ENCODE measurements around the gene TSG101.

TSG101 gene

DNA sequence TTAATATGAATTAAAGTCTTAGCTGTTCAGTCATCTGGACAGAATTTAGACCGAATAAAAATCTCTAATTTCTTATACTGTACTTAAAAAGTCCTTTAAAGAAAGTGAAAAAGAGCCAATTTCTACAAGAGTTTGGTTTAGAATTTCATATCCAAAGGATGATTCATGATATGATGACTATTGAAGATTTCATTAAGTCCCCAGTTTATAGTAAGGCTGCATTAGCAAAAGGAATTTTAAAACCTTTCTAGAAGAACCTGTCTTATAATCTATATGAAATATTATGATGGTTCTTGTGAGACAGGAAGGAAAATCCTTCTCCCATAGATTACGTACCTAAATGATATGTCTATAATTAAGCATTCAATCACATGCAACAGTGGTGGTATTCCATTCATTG, 34.8 kb downstream of the TSG101 start:
- DNase-seq, result no peak

DNA sequence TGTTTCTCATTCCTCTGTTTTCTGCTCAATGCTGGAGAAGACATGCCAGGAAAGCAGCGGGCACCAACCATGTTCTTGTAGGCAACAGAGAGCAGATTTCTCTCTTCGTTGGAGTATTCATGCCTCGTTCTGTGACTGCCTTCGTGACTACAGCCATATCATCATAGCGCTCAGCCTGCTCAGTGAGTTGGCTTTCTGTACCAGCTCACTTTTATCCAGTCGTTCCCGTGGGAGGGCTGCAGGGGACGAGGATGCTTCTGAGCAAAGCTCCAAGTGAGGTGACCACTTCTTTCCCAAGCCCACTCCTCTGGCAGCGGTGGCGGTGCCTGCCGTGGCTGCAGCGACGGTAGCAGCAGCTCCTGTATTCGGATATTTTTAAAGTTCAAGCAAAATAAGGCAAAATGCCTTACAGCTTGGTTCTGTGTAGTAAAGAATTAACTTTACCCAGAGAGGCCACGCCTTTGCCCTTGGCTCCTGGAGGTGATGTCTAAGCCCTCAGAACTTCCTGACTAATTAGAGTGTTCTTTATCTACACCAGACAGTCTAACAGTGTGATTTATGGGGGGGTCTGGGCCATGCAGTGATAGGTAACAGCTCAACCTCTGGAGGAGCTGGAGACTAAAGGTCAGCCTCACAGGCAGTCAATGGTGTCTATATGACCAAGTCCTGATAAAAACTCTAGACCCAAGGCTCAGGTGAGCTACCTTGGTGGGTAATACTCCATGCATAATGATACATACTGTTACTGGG, 35.8 kb downstream of the TSG101 start:
- DNase-seq, result no peak

DNA sequence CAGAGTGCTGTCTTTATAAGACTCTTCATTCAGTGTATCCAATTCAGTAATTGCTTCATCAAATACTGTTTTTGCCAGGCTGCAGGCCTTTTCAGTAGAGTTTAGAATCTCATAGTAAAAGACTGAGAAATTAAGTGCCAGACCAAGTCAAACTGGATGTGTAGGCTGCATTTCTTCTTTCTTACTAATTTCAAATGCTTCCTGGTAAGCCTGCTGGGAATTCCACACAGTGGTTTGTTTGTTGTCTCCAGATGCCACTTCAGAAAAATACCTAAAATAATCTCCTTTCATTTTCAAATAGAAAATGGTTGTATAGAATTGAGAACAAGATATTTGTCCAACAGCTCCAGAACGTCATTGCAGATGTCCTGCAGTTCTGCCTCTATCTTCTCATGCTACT, 36.4 kb downstream of the TSG101 start:
- no peak for DNase-seq

DNA sequence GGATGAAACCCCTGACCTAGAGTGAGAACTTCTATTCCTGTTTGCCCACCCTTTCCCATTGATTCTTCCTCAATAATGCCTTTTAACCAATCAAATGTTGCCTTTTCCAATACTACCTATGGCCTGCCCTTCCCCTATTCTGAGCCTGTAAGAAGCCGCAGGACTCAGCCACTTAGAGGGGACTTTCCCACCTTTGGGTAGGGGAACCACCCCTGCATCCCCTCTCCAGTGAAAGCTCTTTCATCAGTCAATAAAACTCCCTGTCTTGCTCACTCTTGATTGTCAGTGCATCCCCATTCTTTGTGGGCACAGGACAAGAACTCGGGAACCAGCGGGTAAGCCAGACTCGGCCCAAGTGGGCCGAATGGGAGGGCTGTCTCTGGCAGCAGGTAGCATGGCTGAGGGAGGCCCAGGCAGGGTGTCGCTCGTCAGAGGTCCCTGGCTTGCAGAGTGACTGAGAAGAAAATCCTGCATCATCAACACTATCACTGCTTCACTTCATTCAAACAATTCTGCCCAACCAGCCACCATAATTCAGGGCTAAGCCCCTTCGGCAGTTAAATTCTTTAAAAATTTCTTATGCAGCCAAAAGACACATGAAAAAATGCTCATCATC, 40.7 kb downstream of the TSG101 start:
- no peak for DNase-seq

DNA sequence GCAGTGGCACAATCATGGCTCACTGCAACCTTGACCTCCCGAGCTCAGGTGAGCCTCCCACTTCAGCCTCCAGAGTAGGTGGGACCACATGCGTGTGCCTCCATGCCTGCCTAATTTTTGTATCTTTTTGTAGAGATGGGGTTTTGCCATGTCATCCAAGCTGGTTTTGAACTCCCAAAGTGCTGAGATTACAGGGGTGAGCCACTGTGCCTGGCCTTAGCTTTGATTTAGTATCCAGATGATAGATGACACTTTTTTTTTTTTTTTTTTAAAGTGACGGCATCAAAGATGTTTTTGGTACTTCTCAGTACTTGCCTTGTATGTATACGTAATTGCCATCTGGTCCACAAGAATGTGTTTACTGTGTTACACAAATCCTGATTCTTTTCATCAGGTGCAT, 47.7 kb downstream of the TSG101 start:
- no peak for DNase-seq

DNA sequence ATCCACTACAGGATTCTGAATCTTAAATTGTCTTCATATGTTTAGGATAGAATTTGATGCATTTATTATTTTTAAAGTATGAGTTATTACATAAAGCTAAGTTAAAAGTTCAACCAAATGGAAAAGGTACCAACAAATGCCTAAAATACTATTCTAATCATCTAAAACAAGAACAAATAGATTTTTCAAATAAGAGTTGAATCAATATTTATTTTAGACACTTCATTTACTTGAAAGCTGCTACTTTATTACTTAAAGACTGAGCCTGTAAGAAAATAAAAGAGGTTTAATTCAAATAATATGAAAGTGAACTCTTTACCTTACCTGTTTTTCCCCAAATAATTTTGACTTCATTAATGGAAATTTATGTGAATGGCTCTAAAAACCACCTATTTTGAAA, 54.2 kb downstream of the TSG101 start:
- DNase-seq, result no peak

DNA sequence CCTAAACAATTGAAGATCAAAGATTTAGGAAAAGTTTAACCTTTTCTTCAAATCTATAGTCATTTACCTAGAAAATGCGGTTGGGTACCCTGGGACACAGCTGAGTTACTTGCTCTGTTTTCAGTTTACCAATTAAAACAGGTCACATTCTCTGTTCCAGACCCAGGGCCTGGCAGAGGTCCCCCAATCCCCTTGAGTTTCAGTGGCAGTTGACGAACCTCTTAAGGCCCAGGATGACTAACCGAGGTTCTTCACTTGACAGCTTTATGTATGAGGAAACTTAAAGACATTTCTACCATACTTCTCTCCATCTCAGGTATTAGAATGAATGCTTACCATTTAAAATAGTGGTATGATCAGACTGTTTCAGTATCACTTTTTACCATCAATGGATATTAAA, 54.7 kb downstream of the TSG101 start:
- no peak for DNase-seq

DNA sequence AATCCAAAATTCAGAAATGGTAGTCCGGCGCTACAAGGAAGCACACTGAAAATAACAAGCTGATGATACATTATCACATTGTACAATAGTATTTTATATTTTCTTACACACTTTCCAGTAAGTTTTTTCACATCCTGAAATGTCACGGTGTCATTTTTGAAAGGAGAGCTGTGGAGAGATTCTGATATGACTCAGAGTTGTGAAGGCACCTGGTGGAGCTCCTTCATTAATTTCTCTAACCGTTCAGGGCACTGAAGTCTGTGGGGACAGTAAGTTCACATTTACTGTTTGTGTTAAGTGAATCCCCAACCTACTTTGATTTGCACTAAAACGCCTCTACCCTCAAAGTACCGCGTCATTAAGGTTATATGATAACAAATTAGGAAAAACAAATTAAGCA, 57.8 kb downstream of the TSG101 start:
- no peak for DNase-seq

DNA sequence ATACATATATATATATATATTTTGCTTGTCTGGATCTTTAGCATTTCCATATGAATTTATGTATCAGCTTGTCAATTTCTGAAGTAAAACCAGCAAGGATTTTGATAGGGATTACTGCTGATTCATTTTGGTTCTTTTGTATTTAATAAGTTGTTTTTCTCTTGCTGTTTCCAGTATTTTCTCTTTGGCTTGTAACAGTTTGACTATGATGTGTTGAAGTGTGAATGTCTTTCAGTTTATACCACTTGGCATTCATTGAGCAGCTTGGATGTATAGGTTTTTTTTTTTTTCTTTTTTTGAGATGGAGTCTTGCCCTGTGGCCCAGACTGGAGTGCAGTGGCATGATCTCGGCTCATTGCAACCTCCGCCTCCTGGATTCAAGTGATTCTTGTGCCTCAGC, 58.7 kb downstream of the TSG101 start:
- no peak for DNase-seq

DNA sequence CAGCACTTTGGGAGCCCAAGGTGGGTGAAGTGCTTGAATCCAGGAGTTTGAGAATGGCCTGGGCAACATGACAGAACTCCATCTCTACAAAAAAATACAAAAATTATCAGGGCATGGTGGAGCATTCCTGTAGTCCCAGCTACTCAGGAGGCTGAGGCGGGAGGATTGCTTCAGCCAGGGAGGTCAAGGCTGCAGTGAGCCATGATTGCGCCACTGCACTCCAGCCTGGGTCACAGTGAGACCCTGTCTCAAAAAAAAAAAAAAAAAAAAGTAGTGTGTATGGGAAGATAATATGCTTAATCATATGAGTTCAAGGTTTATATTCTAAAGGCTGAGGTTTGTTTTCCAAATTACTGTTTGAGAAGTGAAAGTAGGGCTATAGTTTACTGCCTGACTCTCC, 60.3 kb downstream of the TSG101 start:
- DNase-seq, result no peak

DNA sequence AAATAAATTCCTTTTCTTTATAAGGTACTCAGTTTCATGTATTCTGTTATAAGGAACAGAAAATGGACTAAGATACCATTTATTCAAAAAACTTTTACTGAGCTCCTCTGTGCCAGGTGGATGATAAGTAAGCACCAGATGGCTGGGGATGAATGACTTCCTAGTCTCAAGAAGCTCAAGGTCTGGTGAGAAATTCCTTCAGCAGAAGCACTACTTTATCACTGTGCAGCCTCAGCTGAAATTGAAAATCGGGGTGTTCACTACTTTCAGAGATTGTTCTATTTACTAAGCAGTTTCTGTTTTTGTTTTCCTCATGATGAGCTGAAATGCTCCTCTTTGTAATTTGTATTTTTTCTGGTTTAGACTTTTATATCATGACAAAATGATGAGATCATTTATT, 63.3 kb downstream of the TSG101 start:
- DNase-seq, result no peak

DNA sequence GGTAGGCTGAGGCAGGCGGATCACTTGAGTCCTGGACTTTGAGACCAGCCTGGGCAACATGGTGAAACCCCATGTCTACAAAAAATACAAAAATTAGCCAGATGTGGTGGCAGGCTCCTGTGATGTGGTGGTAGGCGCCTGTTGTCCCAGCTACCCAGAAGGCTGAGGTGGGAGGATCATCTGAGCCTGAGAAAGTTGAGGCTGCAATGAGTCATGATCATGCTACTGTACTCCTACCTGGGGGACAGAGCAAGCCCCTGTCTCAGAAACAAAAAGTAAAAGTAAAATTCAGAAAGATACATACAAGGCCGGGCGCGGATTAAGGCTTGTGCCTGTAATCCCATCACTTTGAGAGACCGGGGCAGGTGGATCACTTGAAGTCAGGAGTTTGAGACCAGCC, 64.8 kb downstream of the TSG101 start:
- DNase-seq, result no peak

DNA sequence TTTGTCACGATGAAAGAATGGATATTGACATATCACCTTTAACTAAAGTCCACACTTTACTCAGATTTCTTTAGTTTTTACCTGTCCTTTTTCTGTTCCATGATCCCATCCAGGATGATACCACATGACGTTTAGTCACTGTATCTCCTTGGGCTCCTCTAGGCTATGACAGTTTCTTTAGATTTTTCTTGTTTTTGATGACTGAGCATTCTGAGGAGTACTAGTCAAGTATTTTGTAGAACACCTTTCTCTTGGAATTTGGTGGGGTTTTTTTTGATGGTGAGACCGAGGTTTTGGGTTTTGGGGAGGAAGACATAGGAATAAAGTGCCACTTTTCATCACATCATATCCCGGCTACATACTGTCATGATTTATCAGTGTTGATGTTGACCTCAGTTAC, 67.1 kb downstream of the TSG101 start:
- no peak for DNase-seq

DNA sequence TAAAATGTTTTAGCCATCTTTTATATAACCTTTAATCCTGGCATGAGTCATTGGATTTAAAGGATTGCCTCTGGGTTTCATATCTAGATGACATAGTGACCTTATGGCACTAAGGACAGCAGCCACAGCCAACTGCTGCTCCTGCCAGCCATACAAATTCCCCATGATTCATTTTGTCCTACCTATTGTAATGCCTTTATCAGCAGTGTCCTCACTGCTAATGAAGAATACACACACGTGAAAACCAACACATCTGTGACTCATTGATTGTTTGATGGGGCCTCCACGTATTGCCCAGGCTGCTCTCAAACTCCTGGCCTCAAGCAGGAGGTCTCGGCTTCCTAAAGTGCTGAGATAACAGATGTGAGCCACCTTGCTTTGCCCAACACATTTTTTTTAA, 69.3 kb downstream of the TSG101 start:
- no peak for DNase-seq

DNA sequence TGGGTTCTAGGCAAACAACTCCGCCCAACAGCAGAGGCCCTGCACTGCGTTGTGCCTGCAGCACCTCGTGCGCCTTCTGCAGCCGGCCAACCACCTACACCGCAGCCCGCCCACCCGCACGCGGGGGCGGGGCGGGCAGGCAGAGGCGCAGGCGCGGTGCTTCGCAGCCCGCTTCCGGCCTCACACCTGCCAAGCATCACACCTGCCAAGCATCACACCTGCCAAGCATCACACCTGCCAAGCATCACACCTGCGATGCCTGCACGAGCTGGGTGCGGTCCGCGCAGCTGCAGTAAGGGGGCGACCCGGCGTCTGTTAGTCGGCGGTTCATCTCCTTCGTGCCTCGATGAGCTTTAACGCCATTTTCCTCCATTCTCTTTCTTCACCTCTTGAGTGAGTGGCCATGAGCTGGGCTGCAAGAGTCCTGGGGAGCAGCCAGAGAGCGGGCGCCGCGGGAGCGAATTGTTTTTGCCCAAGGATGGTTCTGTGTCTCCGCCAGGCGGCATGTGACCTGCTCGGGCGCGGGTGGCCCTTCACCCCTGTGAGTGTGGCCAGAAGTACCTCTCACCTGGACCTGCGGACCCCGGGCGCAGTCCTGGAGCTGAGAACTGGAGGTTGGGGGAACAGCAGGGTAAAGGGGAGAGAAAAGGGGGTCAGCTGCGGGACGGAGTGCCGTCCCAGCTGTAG, 70.9 kb downstream of the TSG101 start, which contains the start of gene LDHAL6A:
Gene LDHAL6A, plus strand, starts transcription at position 171 of the 687 bp plus-strand sequence. CDS start 825 bp downstream, outside the sequence.
- DNase-seq, result no peak

DNA sequence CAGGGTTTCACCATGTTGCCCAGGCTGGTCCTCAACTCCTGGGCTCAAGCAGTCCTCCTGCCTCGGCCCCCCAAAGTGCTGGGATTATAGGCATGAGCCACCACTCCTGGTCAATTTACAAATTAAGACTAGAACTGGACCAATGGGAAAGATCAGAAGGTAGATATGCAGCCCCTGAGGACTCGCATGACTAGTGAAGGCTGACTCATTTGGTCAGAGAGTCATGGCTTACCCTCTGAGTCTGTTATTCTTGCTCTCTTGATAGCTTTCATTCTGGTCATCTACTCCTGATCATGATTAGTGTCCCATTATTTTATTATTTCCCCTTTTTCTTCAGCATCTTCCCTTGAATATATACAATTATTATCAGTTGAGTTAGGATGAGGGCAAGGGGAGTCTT, 73.8 kb downstream of the TSG101 start:
- no peak for DNase-seq

DNA sequence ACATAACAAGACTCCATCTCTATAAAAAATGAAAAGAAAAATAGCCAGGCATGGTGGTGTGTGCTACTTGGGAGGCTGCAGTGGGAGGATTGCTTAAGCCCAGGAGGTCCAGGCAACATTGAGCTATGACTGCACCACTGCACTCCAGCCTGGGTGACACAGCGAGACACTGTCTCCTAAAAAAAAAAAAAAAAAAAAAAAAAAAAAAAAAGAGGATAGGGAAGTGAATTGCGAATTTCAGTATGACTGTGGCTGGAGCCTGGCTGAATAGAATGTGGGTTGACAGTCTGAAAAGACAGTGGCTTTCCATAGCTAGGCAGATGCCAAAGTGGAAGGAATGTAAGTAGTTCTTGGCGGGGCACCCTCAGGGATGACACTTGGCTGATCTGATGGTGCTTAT, 77.5 kb downstream of the TSG101 start:
- DNase-seq, result no peak

DNA sequence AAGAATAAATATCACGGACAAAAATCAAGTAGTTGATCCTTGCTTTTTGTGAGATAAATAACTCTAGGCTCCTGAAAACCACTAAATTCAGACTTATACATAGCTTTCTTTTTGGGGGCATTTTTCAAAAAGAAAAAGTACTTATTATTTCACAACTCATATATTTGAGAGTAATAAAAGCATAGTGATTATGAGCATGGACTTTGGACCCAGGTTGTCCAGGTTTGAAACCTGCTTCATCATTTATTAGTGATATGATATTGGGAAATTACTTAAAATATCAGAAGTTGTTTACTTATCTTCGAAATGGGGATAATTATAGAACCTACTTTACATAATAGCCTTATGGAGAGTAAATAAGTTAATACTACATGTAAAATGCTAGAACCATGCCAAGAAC, 88.1 kb downstream of the TSG101 start:
- DNase-seq, result no peak
